Stomach (tissue), 4 donors: Measurements from ENCODE around the gene NYAP1.

Experiments
- CTCF ChIP-seq, 7 experiments: fragments of 450-650 bp in 4 of 7; fragments of 200-600 bp in 3 of 7; sonication (generic) in 3 of 7; IDR thresholded peaks; one replicate each; pipeline ENCODE4 v1.5.1; 2016 to 2019; ENCODE audit warnings: antibody characterized with exemption in 7 of 7, control low read depth in 2 of 7, mild to moderate bottlenecking in 1 of 7
- EP300 ChIP-seq: sonication (generic); formaldehyde crosslinking; IDR thresholded peaks from one replicate; pipeline ENCODE4 v1.6.1; 2017; ENCODE audit warnings: antibody characterized with exemption
- POLR2A ChIP-seq, 4 donors: fragments of 450-650 bp; IDR thresholded peaks; one replicate each; pipeline ENCODE4 v1.6.1; 2016; ENCODE audit warnings: antibody characterized with exemption in 4 of 4, control low read depth in 2 of 4, mild to moderate bottlenecking in 1 of 4, moderate library complexity in 1 of 4
- POLR2AphosphoS5 ChIP-seq, 3 donors: sonication (generic); formaldehyde crosslinking; IDR thresholded peaks; one replicate each; pipeline ENCODE4 v1.6.1; 2016; ENCODE audit warnings: antibody characterized with exemption in 3 of 3

GRCh38 chr7:100464791-100465190 is 18.9 kb upstream of the NYAP1 start:
- TF ChIP-seq CTCF (IDR thresholded peaks at IDR 0.05) (no peak), EP300 (no peak), POLR2AphosphoS5 (IDR thresholded peaks at IDR 0.05) (no peak), POLR2A (IDR thresholded peaks at IDR 0.05) (no peak)
